CD4-positive, alpha-beta T cell (primary cell): ENCODE results near the gene METTL1. TPM values are rescaled to one million over a fixed set of nuclear protein-coding genes. Genes with fewer than 3 reads are reported as not detected.

Experiments used
- ATAC-seq: fragments of 200-7000 bp; cut with Tn5 transposase; one replicate; pipeline ENCODE4 v1.10.0; 2022; ENCODE audit warnings: mild to moderate bottlenecking; ENCODE audit not compliant: poor library complexity
- CTCF ChIA-PET: fragments of 350-600 bp; sonication (Branson Sonifier 250); formaldehyde crosslinking; loops from one replicate; lab custom pipeline; 2021; ENCODE audit warnings: antibody characterized with exemption, inconsistent platforms; lab: Charles Lee
- POLR2A ChIA-PET: fragments of 350-600 bp; sonication (Branson Sonifier 250); formaldehyde crosslinking; loops from one replicate; lab custom pipeline; 2021; ENCODE audit warnings: antibody characterized with exemption, inconsistent platforms; lab: Charles Lee
- DNase-seq, 14 experiments: peaks; one replicate each; pipeline ENCODE4 v3.0.0-alpha.2; 2013 to 2020; ENCODE audit warnings: mixed read lengths in 2 of 14
- H3K27ac ChIP-seq, 2 donors: one replicate each; pipeline versions ENCODE4 v1.5.1 to v1.7.0; 2013; ENCODE audit warnings: low read length in 2 of 2, low read depth in 1 of 2, mild to moderate bottlenecking in 1 of 2
- H3K27me3 ChIP-seq, 2 experiments: 1 replicate in 1 of 2; 2 replicates in 1 of 2; pipeline versions ENCODE4 v1.6.1 to v1.7.0; 2013; ENCODE audit warnings: low read length in 2 of 2, control low read depth in 1 of 2, mild to moderate bottlenecking in 1 of 2, moderate library complexity in 1 of 2; ENCODE audit not compliant: insufficient read depth in 2 of 2, control insufficient read depth in 1 of 2
- H3K36me3 ChIP-seq: one replicate; pipeline ENCODE4 v1.6.1; 2013; ENCODE audit warnings: low read length, control low read depth; ENCODE audit not compliant: insufficient read depth
- H3K4me1 ChIP-seq: one replicate; pipeline ENCODE4 v1.6.1; 2013; ENCODE audit warnings: low read length, control low read depth; ENCODE audit not compliant: insufficient read depth
- H3K4me3 ChIP-seq: one replicate; pipeline ENCODE4 v1.5.1; 2013; ENCODE audit warnings: mild to moderate bottlenecking, low read length, moderate library complexity
- H3K9me3 ChIP-seq, 2 experiments: 1 replicate in 1 of 2; 2 replicates in 1 of 2; pipeline versions ENCODE4 v1.6.1 to v1.7.0; 2013; ENCODE audit warnings: low read length in 2 of 2, mild to moderate bottlenecking in 2 of 2, control low read depth in 1 of 2, moderate library complexity in 1 of 2; ENCODE audit not compliant: control insufficient read depth in 1 of 2, insufficient read depth in 1 of 2
- H3K27ac Mint-ChIP-seq: one replicate; pipeline ENCODE4 v1.8.0; 2020; ENCODE audit warnings: mixed read lengths
- H3K27me3 Mint-ChIP-seq: one replicate; pipeline ENCODE4 v1.8.0; 2021; ENCODE audit warnings: mixed read lengths
- H3K36me3 Mint-ChIP-seq: one replicate; pipeline ENCODE4 v1.8.0; 2021; ENCODE audit warnings: low read depth, mixed read lengths
- H3K4me1 Mint-ChIP-seq: one replicate; pipeline ENCODE4 v1.8.0; 2021; ENCODE audit warnings: low read depth, mixed read lengths
- H3K4me3 Mint-ChIP-seq: one replicate; pipeline ENCODE4 v1.8.0; 2020; ENCODE audit warnings: mild to moderate bottlenecking, mixed read lengths
- H3K9me3 Mint-ChIP-seq: one replicate; pipeline ENCODE4 v1.8.0; 2020; ENCODE audit warnings: mixed read lengths
- intact Hi-C, 2 experiments: fragments of 100-400 bp; cut with DNase I in 1 of 2; cut with micrococcal nuclease in 1 of 2; formaldehyde crosslinking; loops; one replicate each; pipeline versions ENCODE4 v1.15.1 to v1.9.0; 2023 to 2025; cut with DNase I, micrococcal nuclease
- total RNA-seq, 174 experiments: library from RNA in 2 of 174; stranded (reverse) in 2 of 174; gene quantifications; one replicate each; pipeline ENCODE4 v1.2.3 and lab custom pipeline; 2021 to 2026
- TF ChIP-seq, protein P1 (sequence below): fragments of 200-600 bp; IDR thresholded peaks from one replicate; pipeline ENCODE4 v1.8.0; 2022; ENCODE audit warnings: antibody characterized with exemption, mild to moderate bottlenecking

The METTL1 gene
- total RNA-seq, 2 experiments from 2014 or later, result 9.3 to 12.0 TPM

GRCh38 chr12:57815177-57816000 lies 43.5 kb upstream of the METTL1 start:
- Mint-ChIP-seq H3K27ac (no peak overlapping the region), H3K36me3 (peaks cover 18% of the 10 kb centered on the region), H3K4me1 (peaks cover 7% of the 10 kb centered on the region), H3K4me3 (no peak overlapping the region), H3K9me3 (no peaks in the 10 kb centered on the region), H3K27me3 (no peaks in the 10 kb centered on the region)
- CTCF ChIA-PET, result no interaction called here
- intact Hi-C loops, result no loop called here
- Histone ChIP-seq H3K4me3 (no peak overlapping the region), H3K27ac (no peak overlapping the region), H3K4me1 (no peaks in the 10 kb centered on the region), H3K36me3 (peaks cover 7% of the 10 kb centered on the region), H3K27me3 (no peaks in the 10 kb centered on the region), H3K9me3 (no peaks in the 10 kb centered on the region)
- DNase-seq (peak in 1 of 14 experiments; percentile 28), ATAC-seq (no peak)
- TF ChIP-seq, protein P1, sequence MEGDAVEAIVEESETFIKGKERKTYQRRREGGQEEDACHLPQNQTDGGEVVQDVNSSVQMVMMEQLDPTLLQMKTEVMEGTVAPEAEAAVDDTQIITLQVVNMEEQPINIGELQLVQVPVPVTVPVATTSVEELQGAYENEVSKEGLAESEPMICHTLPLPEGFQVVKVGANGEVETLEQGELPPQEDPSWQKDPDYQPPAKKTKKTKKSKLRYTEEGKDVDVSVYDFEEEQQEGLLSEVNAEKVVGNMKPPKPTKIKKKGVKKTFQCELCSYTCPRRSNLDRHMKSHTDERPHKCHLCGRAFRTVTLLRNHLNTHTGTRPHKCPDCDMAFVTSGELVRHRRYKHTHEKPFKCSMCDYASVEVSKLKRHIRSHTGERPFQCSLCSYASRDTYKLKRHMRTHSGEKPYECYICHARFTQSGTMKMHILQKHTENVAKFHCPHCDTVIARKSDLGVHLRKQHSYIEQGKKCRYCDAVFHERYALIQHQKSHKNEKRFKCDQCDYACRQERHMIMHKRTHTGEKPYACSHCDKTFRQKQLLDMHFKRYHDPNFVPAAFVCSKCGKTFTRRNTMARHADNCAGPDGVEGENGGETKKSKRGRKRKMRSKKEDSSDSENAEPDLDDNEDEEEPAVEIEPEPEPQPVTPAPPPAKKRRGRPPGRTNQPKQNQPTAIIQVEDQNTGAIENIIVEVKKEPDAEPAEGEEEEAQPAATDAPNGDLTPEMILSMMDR, result no peak
- POLR2A ChIA-PET, result no interaction called here

- H3K36me3 Mint-ChIP-seq, result peaks cover 15% of the 10 kb centered on the region
- Histone ChIP-seq H3K36me3 (peaks cover 14% of the 10 kb centered on the region), H3K4me1 (no peaks in the 10 kb centered on the region), H3K9me3 (no peaks in the 10 kb centered on the region), H3K27ac (no peak overlapping the region), H3K27me3 (no peaks in the 10 kb centered on the region), H3K4me3 (no peak overlapping the region)
- ATAC-seq, result no peak
- TF ChIP-seq, protein P1, result no peak
- H3K27me3 Mint-ChIP-seq, result no peaks in the 10 kb centered on the region
- intact Hi-C loops, result no loop called here
- ChIA-PET CTCF (no interaction called here), POLR2A (interaction anchor here (0.9 to 1.4 kb wide), 2 partner anchors 23 to 29 kb away, joined by 3 read pairs; no protein-coding TSS in a partner anchor)
- DNase-seq, result no peak
- H3K9me3 Mint-ChIP-seq, result no peaks in the 10 kb centered on the region
- H3K4me1 Mint-ChIP-seq, result peaks cover 7% of the 10 kb centered on the region
- no peak overlapping the region for H3K4me3 Mint-ChIP-seq
- H3K27ac Mint-ChIP-seq, result no peak overlapping the region
These were observed 42.3 kb upstream of the METTL1 start for GRCh38 chr12:57813971-57814772.

GRCh38 chr12:57813111-57813970 lies 41.4 kb upstream of the METTL1 start:
- Histone ChIP-seq H3K36me3 (peaks cover 11% of the 10 kb centered on the region), H3K27ac (no peak overlapping the region), H3K27me3 (no peaks in the 10 kb centered on the region), H3K4me3 (no peak overlapping the region), H3K4me1 (no peaks in the 10 kb centered on the region), H3K9me3 (no peaks in the 10 kb centered on the region)
- Mint-ChIP-seq H3K4me1 (no peaks in the 10 kb centered on the region), H3K9me3 (no peaks in the 10 kb centered on the region), H3K27ac (no peak overlapping the region), H3K36me3 (peaks cover 20% of the 10 kb centered on the region), H3K4me3 (no peak overlapping the region), H3K27me3 (no peaks in the 10 kb centered on the region)
- ChIA-PET POLR2A (interaction anchor here (0.9 to 1.4 kb wide), 2 partner anchors 24 to 29 kb away, joined by 3 read pairs; no protein-coding TSS in a partner anchor), CTCF (no interaction called here)
- TF ChIP-seq, protein P1, result no peak
- ATAC-seq, result no peak
- intact Hi-C loops, result no loop called here
- DNase-seq, result no peak
